Body of pancreas (tissue), 4 donors: ENCODE results near the gene GPR176.

ENCODE experiments used
- POLR2A ChIP-seq, 3 donors: fragments of 450-650 bp; IDR thresholded peaks; one replicate each; pipeline ENCODE4 v1.6.1; 2016; ENCODE audit warnings: antibody characterized with exemption in 3 of 3, mild to moderate bottlenecking in 2 of 3
- TF ChIP-seq, protein P1 (sequence below), 7 experiments: fragments of 450-650 bp in 4 of 7; fragments of 200-600 bp in 3 of 7; sonication (generic) in 3 of 7; IDR thresholded peaks; one replicate each; pipeline ENCODE4 v1.5.1; 2016 to 2019; ENCODE audit warnings: antibody characterized with exemption in 7 of 7

DNA sequence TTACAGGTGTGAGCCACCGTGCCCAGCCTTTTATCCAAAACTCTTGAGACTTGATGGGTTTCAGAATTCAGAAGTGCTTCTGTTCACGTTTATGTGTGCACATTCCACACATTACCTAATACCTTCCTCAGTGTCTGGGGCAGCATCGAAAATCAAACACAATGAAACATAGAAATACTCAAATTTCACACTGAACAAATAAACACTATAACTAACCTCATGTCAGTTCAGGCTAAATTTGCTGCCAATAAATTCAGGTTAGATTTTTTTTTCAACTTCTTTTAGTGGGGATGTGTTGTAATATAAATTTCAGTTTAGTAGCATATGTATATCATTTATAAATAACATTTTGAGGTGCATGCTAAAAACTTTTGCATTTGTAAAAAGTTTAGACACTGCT, 16.6 kb upstream of the GPR176 start:
- TF ChIP-seq, protein P1, sequence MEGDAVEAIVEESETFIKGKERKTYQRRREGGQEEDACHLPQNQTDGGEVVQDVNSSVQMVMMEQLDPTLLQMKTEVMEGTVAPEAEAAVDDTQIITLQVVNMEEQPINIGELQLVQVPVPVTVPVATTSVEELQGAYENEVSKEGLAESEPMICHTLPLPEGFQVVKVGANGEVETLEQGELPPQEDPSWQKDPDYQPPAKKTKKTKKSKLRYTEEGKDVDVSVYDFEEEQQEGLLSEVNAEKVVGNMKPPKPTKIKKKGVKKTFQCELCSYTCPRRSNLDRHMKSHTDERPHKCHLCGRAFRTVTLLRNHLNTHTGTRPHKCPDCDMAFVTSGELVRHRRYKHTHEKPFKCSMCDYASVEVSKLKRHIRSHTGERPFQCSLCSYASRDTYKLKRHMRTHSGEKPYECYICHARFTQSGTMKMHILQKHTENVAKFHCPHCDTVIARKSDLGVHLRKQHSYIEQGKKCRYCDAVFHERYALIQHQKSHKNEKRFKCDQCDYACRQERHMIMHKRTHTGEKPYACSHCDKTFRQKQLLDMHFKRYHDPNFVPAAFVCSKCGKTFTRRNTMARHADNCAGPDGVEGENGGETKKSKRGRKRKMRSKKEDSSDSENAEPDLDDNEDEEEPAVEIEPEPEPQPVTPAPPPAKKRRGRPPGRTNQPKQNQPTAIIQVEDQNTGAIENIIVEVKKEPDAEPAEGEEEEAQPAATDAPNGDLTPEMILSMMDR (IDR thresholded peaks at IDR 0.05), result no peak
- TF ChIP-seq POLR2A (IDR thresholded peaks at IDR 0.05), result no peak
